H1 (cell line): ENCODE data around the gene SLC11A1. TPM values are rescaled to one million over a fixed set of nuclear protein-coding genes. Genes with fewer than 3 reads are reported as not detected.

Experiments
- CTCF ChIA-PET: fragments of 300-600 bp; sonication (Branson Sonifier 250); formaldehyde crosslinking; loops from one replicate; lab custom pipeline; 2021; ENCODE audit not compliant: partially characterized antibody; lab: Charles Lee
- POLR2A ChIA-PET: fragments of 300-600 bp; sonication (Branson Sonifier 250); formaldehyde crosslinking; loops from one replicate; lab custom pipeline; 2021; ENCODE audit warnings: inconsistent platforms; ENCODE audit not compliant: partially characterized antibody; lab: Charles Lee
- DNase-seq, 2 experiments: peaks; one replicate each; pipeline versions ENCODE4 v3.0.0 to v3.0.0-alpha.2; 2010 to 2022; ENCODE audit warnings: low spot score in 2 of 2, low read depth in 1 of 2, mixed read lengths in 1 of 2
- FAIRE-seq: peaks from 2 replicates; lab custom pipeline; 2011; peaks lifted over from hg19 to GRCh38; lab: Jason Lieb, UNC
- H2AFZ ChIP-seq: 2 replicates; pipeline ENCODE4 v1.8.1; 2012; ENCODE audit warnings: low read length, inconsistent platforms
- H2AK5ac ChIP-seq: 2 replicates; pipeline ENCODE4 v1.6.1; 2013; ENCODE audit warnings: low read depth, low read length
- H2BK120ac ChIP-seq: replicated peaks from 2 replicates; pipeline ENCODE3; 2013; ENCODE audit warnings: low read depth, low read length, inconsistent platforms
- H2BK12ac ChIP-seq: 2 replicates; pipeline ENCODE4 v1.6.1; 2013; ENCODE audit warnings: low read depth, low read length
- H2BK15ac ChIP-seq: 2 replicates; pipeline ENCODE4 v1.6.1; 2013; ENCODE audit warnings: low read length
- H2BK20ac ChIP-seq: 2 replicates; pipeline ENCODE4 v1.6.1; 2013; ENCODE audit warnings: low read length
- H2BK5ac ChIP-seq: 2 replicates; pipeline ENCODE4 v1.6.1; 2013; ENCODE audit warnings: low read depth, low read length
- H3K14ac ChIP-seq: 2 replicates; pipeline ENCODE4 v1.6.1; 2013; ENCODE audit warnings: inconsistent platforms; ENCODE audit not compliant: insufficient read length
- H3K18ac ChIP-seq: 2 replicates; pipeline ENCODE4 v1.6.1; 2013; ENCODE audit warnings: low read length; ENCODE audit errors: extremely low read depth
- H3K23ac ChIP-seq: 2 replicates; pipeline ENCODE4 v1.6.1; 2013; ENCODE audit warnings: inconsistent platforms; ENCODE audit not compliant: insufficient read length
- H3K23me2 ChIP-seq: 2 replicates; pipeline ENCODE4 v1.6.1; 2013; ENCODE audit warnings: low read depth, low read length
- H3K27ac ChIP-seq: 2 replicates; pipeline ENCODE4 v1.6.1; 2011; ENCODE audit warnings: low read depth, low read length, inconsistent platforms
- H3K27me3 ChIP-seq, 4 experiments: replicated peaks in 1 of 4; 1 replicate in 1 of 4; 2 replicates in 3 of 4; pipeline versions ENCODE4 v1.6.1 to v1.8.1; 2011 to 2013; ENCODE audit warnings: low read length in 3 of 4, mild to moderate bottlenecking in 3 of 4, inconsistent platforms in 2 of 4, mixed read lengths in 2 of 4, moderate library complexity in 1 of 4; ENCODE audit not compliant: control insufficient read depth in 3 of 4, insufficient read depth in 3 of 4; ENCODE audit errors: extremely low read depth in 1 of 4
- H3K36me3 ChIP-seq, 4 experiments: 2 replicates each; pipeline versions ENCODE4 v1.6.1 to v1.8.1; 2011 to 2013; ENCODE audit warnings: mild to moderate bottlenecking in 4 of 4, low read length in 3 of 4, moderate library complexity in 2 of 4, control low read depth in 1 of 4, inconsistent platforms in 1 of 4; ENCODE audit not compliant: insufficient read depth in 4 of 4, control insufficient read depth in 2 of 4
- H3K4ac ChIP-seq: replicated peaks from 2 replicates; pipeline ENCODE3; 2013; ENCODE audit warnings: low read length, low read depth, mixed read lengths, inconsistent platforms; ENCODE audit not compliant: insufficient read length
- H3K4me1 ChIP-seq, 4 experiments: replicated peaks in 1 of 4; 1 replicate in 1 of 4; 2 replicates in 3 of 4; pipeline versions ENCODE4 v1.6.1 to v1.8.1; 2011 to 2013; ENCODE audit warnings: low read length in 3 of 4, inconsistent platforms in 2 of 4, mixed read lengths in 1 of 4; ENCODE audit not compliant: insufficient read depth in 4 of 4, control insufficient read depth in 3 of 4
- H3K4me2 ChIP-seq, 2 experiments: 2 replicates each; pipeline versions ENCODE4 v1.6.1 to v1.8.1; 2011 to 2013; ENCODE audit warnings: low read depth in 2 of 2, low read length in 2 of 2, control low read depth in 1 of 2, inconsistent platforms in 1 of 2, mild to moderate bottlenecking in 1 of 2; ENCODE audit not compliant: insufficient read depth in 1 of 2
- H3K4me3 ChIP-seq, 4 experiments: fragments of 200-600, 300-600 bp in 1 of 4; sonication (generic), shearing (Covaris generic), sonication (Bioruptor Twin) in 1 of 4; 2 replicates each; pipeline versions ENCODE4 v1.5.1 to v1.8.1; 2011 to 2016; ENCODE audit warnings: low read length in 4 of 4, low read depth in 3 of 4, control low read depth in 2 of 4, inconsistent platforms in 2 of 4, mild to moderate bottlenecking in 2 of 4, mixed read lengths in 1 of 4, moderate library complexity in 1 of 4; ENCODE audit not compliant: insufficient read depth in 2 of 4; ENCODE audit errors: extremely low read depth in 1 of 4
- H3K56ac ChIP-seq: replicated peaks from 2 replicates; pipeline ENCODE3; 2013; ENCODE audit warnings: low read depth, mild to moderate bottlenecking, mixed read lengths, low read length, inconsistent platforms; ENCODE audit not compliant: insufficient read length
- H3K79me1 ChIP-seq: 2 replicates; pipeline ENCODE4 v1.6.1; 2013; ENCODE audit warnings: low read depth, low read length, control low read depth
- H3K79me2 ChIP-seq, 2 experiments: 2 replicates each; pipeline versions ENCODE4 v1.6.1 to v1.8.1; 2012 to 2013; ENCODE audit warnings: low read length in 2 of 2, mild to moderate bottlenecking in 2 of 2, inconsistent platforms in 1 of 2; ENCODE audit not compliant: insufficient read depth in 2 of 2, control insufficient read depth in 1 of 2
- H3K9ac ChIP-seq, 4 experiments: replicated peaks in 1 of 4; 1 replicate in 1 of 4; 2 replicates in 3 of 4; pipeline versions ENCODE4 v1.6.1 to v1.8.1; 2011 to 2013; ENCODE audit warnings: low read depth in 3 of 4, low read length in 3 of 4, control low read depth in 2 of 4, mild to moderate bottlenecking in 2 of 4, moderate library complexity in 2 of 4, inconsistent platforms in 1 of 4; ENCODE audit errors: extremely low read depth in 1 of 4
- H3K9me3 ChIP-seq, 2 experiments: 2 replicates each; pipeline versions ENCODE4 v1.6.1 to v1.8.1; 2012 to 2013; ENCODE audit warnings: mild to moderate bottlenecking in 2 of 2, moderate library complexity in 2 of 2, control low read depth in 1 of 2, inconsistent platforms in 1 of 2, low read depth in 1 of 2, low read length in 1 of 2, mixed read lengths in 1 of 2; ENCODE audit not compliant: insufficient read depth in 2 of 2
- H4K20me1 ChIP-seq, 2 experiments: replicated peaks in 1 of 2; 2 replicates each; pipeline versions ENCODE3 to v1.8.1; 2011 to 2013; ENCODE audit warnings: inconsistent platforms in 2 of 2, low read length in 2 of 2, mild to moderate bottlenecking in 1 of 2; ENCODE audit not compliant: insufficient read depth in 2 of 2, control insufficient read depth in 1 of 2
- H4K5ac ChIP-seq: 2 replicates; pipeline ENCODE4 v1.6.1; 2013; ENCODE audit warnings: low read length, low read depth, mixed read lengths, inconsistent platforms; ENCODE audit not compliant: insufficient read length
- H4K8ac ChIP-seq: 2 replicates; pipeline ENCODE4 v1.8.0; 2013; ENCODE audit warnings: mild to moderate bottlenecking, moderate library complexity, low read length, inconsistent platforms; ENCODE audit not compliant: insufficient read depth; ENCODE audit errors: extremely low read depth
- H4K91ac ChIP-seq: replicated peaks from 2 replicates; pipeline ENCODE3; 2013; ENCODE audit warnings: low read length, mixed read lengths, inconsistent platforms; ENCODE audit not compliant: insufficient read length
- CBX8 ChIP-seq: fragments of 300-800, 300-1000 bp; sonication (generic); IDR thresholded peaks from 2 replicates; pipeline ENCODE4 v1.7.1; 2016; ENCODE audit warnings: low read depth, low read length, borderline replicate concordance
- CHD1 ChIP-seq: IDR thresholded peaks from 2 replicates; pipeline ENCODE4 v1.6.1; 2012; ENCODE audit warnings: low read depth, low read length, improper control_type of control experiment
- JUND ChIP-seq: IDR thresholded peaks from 2 replicates; pipeline ENCODE4 v1.6.1; 2011; ENCODE audit warnings: mild to moderate bottlenecking, improper control_type of control experiment, low read length
- NRF1 ChIP-seq: IDR thresholded peaks from 2 replicates; pipeline ENCODE4 v1.6.1; 2011; ENCODE audit warnings: mild to moderate bottlenecking, low read depth, low read length, improper control_type of control experiment
- RFX5 ChIP-seq: IDR thresholded peaks from 2 replicates; pipeline ENCODE4 v1.6.1; 2011; ENCODE audit warnings: low read depth, low read length, improper control_type of control experiment, borderline replicate concordance
- WGBS, 2 experiments: shearing (Covaris generic) in 1 of 2; methylation state at CpG; one replicate each; pipeline versions ENCODE4 v1.1.6 to v1.1.7; 2013 to 2015; ENCODE audit warnings: low lambda C conversion rate in 2 of 2, mixed read lengths in 2 of 2, inconsistent platforms in 1 of 2, low coverage in 1 of 2, missing lambda C conversion rate in 1 of 2; ENCODE audit not compliant: insufficient replicate concordance in 2 of 2, insufficient coverage in 1 of 2, insufficient read length in 1 of 2; ENCODE audit errors: extremely low coverage in 1 of 2, missing lambda C conversion rate in 1 of 2; 5-methylcytosine and 5-hydroxymethylcytosine counted together
- polyA plus RNA-seq, 7 experiments: library from polyadenylated mRNA; depleted of rRNA in 3 of 7; stranded (reverse) in 5 of 7; unstranded in 2 of 7; fragments of >200 nt in 5 of 7; fragments of 200-250 nt in 2 of 7; gene quantifications; 1 replicate in 5 of 7; 2 replicates in 1 of 7; 4 replicates in 1 of 7; pipeline versions ENCODE4 v1.2.1 to v1.2.3, GENCODE V29; 2011 to 2013; ENCODE audit warnings: missing spikeins in 2 of 7, mixed read lengths in 2 of 7
- total RNA-seq: library from RNA; stranded (reverse); fragmentation: NEBNext Ultra II Directional; extraction: Animal tissue kit (Norgen Biotek cat#: 25700); gene quantifications from 2 replicates; pipeline ENCODE4 v1.2.1, GENCODE V29; 2021
- TF ChIP-seq, protein P1 (sequence below), 3 experiments: IDR thresholded peaks; 1 replicate in 2 of 3; 2 replicates in 1 of 3; pipeline versions ENCODE4 v1.5.1 to v1.6.1; 2011; ENCODE audit warnings: low read length in 3 of 3, mild to moderate bottlenecking in 3 of 3, inconsistent platforms in 2 of 3, low read depth in 1 of 3, moderate library complexity in 1 of 3; ENCODE audit not compliant: insufficient read depth in 1 of 3; ENCODE audit errors: control extremely low read depth in 1 of 3
- TF ChIP-seq, protein P2 (sequence below): IDR thresholded peaks from 2 replicates; pipeline ENCODE4 v1.6.1; 2012; ENCODE audit warnings: inconsistent platforms

Gene SLC11A1
- total and polyA plus RNA-seq, 2 of the 8 experiments (the other 6 are each of a cell fraction or from before 2014, with no cell fraction given): 0.20 to 0.43 TPM

- Histone ChIP-seq H3K23me2 (peaks cover 26% of the 10 kb centered on the region; the same call in 1 of the 2 replicates), H3K4me3 (peak overlapping the region; percentile 28 to 77 (median 45)), H2AFZ (no peak overlapping the region), H3K79me1 (no peaks in the 10 kb centered on the region), H3K18ac (peak overlapping the region; percentile 48), H3K79me2 (no peaks in the 10 kb centered on the region), H2BK15ac (peak overlapping the region; percentile 72; the same call in 1 of the 2 replicates), H3K4ac (no peak overlapping the region), H2AK5ac (no peak overlapping the region), H2BK20ac (no peak overlapping the region), H3K27me3 (peaks cover 22 to 34% (median 31%) of the 10 kb centered on the region in 4 experiments), H4K20me1 (peaks cover 0 to 2% of the 10 kb centered on the region in 2 experiments), H2BK120ac (peak overlapping the region; percentile 60), H2BK12ac (peak overlapping the region; percentile 87; the same call in 1 of the 2 replicates), H4K91ac (no peak overlapping the region), H3K23ac (no peak overlapping the region), H3K9ac (no peak overlapping the region), H3K36me3 (peaks cover 0 to 7% (median 0%) of the 10 kb centered on the region in 4 experiments; a peak in 2 of 8 replicates), H4K5ac (peak overlapping the region; percentile 22), H3K27ac (no peak overlapping the region), H3K4me1 (peaks cover 0 to 37% (median 26%) of the 10 kb centered on the region in 4 experiments; a peak in 6 of 7 replicates), H3K4me2 (peak overlapping the region; percentile 82 to 84), H3K56ac (peak overlapping the region; percentile 55), H2BK5ac (no peak overlapping the region), H3K14ac (no peak overlapping the region), H4K8ac (peak overlapping the region; percentile 28; the same call in 1 of the 2 replicates), H3K9me3 (no peaks in the 10 kb centered on the region)
- FAIRE-seq (no peak), DNase-seq (peak in 1 of 2 experiments; percentile 69)
- POLR2A ChIA-PET: interaction anchor here (1.0 kb wide), 1 partner anchor 129 kb away, joined by 5 read pairs; the partner anchor contains the start of genes AAMP and PNKD
- CTCF ChIA-PET: interaction anchor here (1.0 to 7.5 kb wide), 3 partner anchors 69 to 104 kb away, joined by 3 to 94 read pairs (median 8); partner anchors contain the start of gene TMBIM1
- WGBS, 2 experiments: 1% methylated on average over 41 of the region's 95 CpGs; no CpG with 5 or more reads in 1 of the 2 experiments
- TF ChIP-seq NRF1: no peak
- TF ChIP-seq CHD1: no peak
- TF ChIP-seq, protein P1, sequence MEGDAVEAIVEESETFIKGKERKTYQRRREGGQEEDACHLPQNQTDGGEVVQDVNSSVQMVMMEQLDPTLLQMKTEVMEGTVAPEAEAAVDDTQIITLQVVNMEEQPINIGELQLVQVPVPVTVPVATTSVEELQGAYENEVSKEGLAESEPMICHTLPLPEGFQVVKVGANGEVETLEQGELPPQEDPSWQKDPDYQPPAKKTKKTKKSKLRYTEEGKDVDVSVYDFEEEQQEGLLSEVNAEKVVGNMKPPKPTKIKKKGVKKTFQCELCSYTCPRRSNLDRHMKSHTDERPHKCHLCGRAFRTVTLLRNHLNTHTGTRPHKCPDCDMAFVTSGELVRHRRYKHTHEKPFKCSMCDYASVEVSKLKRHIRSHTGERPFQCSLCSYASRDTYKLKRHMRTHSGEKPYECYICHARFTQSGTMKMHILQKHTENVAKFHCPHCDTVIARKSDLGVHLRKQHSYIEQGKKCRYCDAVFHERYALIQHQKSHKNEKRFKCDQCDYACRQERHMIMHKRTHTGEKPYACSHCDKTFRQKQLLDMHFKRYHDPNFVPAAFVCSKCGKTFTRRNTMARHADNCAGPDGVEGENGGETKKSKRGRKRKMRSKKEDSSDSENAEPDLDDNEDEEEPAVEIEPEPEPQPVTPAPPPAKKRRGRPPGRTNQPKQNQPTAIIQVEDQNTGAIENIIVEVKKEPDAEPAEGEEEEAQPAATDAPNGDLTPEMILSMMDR (IDR thresholded peaks at IDR 0.05; ENCODE audit: control extremely low read depth in 1 of 3, insufficient read depth in 1 of 3, low read depth in 1 of 3, low read length in 3 of 3): no peak
- TF ChIP-seq, protein P2, sequence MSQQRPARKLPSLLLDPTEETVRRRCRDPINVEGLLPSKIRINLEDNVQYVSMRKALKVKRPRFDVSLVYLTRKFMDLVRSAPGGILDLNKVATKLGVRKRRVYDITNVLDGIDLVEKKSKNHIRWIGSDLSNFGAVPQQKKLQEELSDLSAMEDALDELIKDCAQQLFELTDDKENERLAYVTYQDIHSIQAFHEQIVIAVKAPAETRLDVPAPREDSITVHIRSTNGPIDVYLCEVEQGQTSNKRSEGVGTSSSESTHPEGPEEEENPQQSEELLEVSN: peak; percentile 90
- no peak for TF ChIP-seq RFX5
- no peak for TF ChIP-seq JUND
- TF ChIP-seq CBX8: no peak
Measured at GRCh38 chr2:218398437-218399390, 16.6 kb downstream of the SLC11A1 start.
